Activated CD4-positive, CD25-positive, alpha-beta regulatory T cell (primary cell): ENCODE results near the gene XPO4.
"Not testable (repeated sequence)": the region's sequence is repeated elsewhere in the genome, so short reads cannot be mapped to it uniquely, and the experiment has no call there.

Source experiments
- DNase-seq, 4 experiments: peaks; one replicate each; lab custom pipeline; 2025; lab: John Stamatoyannopoulos, UW

The XPO4 gene

GRCh38 chr13:20787180-20787579 is 115.4 kb downstream of the XPO4 start:
- no peak for DNase-seq

GRCh38 chr13:20782116-20782708 is 120.3 kb downstream of the XPO4 start:
- DNase-seq = no peak

- DNase-seq = no peak
Observed at GRCh38 chr13:20780317-20780716, 122.2 kb downstream of the XPO4 start.

- DNase-seq = no peak
Observed at GRCh38 chr13:20779405-20779804, 123.1 kb downstream of the XPO4 start.

- no peak for DNase-seq
Observed at GRCh38 chr13:20778311-20778710, 124.2 kb downstream of the XPO4 start.

- DNase-seq = no peak
Observed at GRCh38 chr13:20776751-20777150, 125.8 kb downstream of the XPO4 start.

- DNase-seq = no peak
Observed at GRCh38 chr13:20775961-20776360, 126.6 kb downstream of the XPO4 start.

- no peak for DNase-seq
Observed at GRCh38 chr13:20774746-20775145, 127.8 kb downstream of the XPO4 start.

- peak; percentile 83 to 92 (median 90) for DNase-seq
Observed at GRCh38 chr13:20773194-20774080, 129.1 kb downstream of the XPO4 start, which contains the start of gene EEF1AKMT1. Gene EEF1AKMT1, minus strand, starts transcription at chr13:20773961. Its CDS starts 16,363 bp downstream, at chr13:20757598.

GRCh38 chr13:20772401-20773131 is 130.0 kb downstream of the XPO4 start:
- no peak for DNase-seq

GRCh38 chr13:20769834-20770233 is 132.7 kb downstream of the XPO4 start:
- DNase-seq = no peak

GRCh38 chr13:20769091-20769490 is 133.5 kb downstream of the XPO4 start:
- no peak for DNase-seq

GRCh38 chr13:20767309-20767943 is 135.1 kb downstream of the XPO4 start:
- DNase-seq = no peak

GRCh38 chr13:20760872-20761271 is 141.7 kb downstream of the XPO4 start:
- no peak for DNase-seq

- DNase-seq = no peak
Observed at GRCh38 chr13:20754009-20754408, 148.5 kb downstream of the XPO4 start.

- DNase-seq = no peak
Observed at GRCh38 chr13:20749377-20749776, 153.2 kb downstream of the XPO4 start.

GRCh38 chr13:20743830-20744404 is 158.6 kb downstream of the XPO4 start:
- not testable (repeated sequence) for DNase-seq

- no peak for DNase-seq
Observed at GRCh38 chr13:20740021-20740420, 162.5 kb downstream of the XPO4 start.

GRCh38 chr13:20738616-20739015 is 163.9 kb downstream of the XPO4 start:
- no peak for DNase-seq

- DNase-seq = no peak
Observed at GRCh38 chr13:20729633-20730585, 172.6 kb downstream of the XPO4 start.
